Thymus (tissue), 11 donors: ENCODE measurements around the gene GNRH2. TPM values are rescaled to one million over a fixed set of nuclear protein-coding genes. Genes with fewer than 3 reads are reported as not detected.

Experiments used
- DNase-seq, 9 donors: peaks; one replicate each; pipeline ENCODE4 v3.0.0-alpha.2; 2013; ENCODE audit warnings: low spot score in 9 of 9, low read depth in 6 of 9, missing footprints in 1 of 9
- H3K27ac ChIP-seq, 2 donors: one replicate each; pipeline ENCODE4 v1.5.1; 2013; ENCODE audit warnings: control low read depth in 1 of 2, low read depth in 1 of 2, low read length in 1 of 2, mild to moderate bottlenecking in 1 of 2, moderate library complexity in 1 of 2
- H3K27me3 ChIP-seq, 2 donors: one replicate each; pipeline ENCODE4 v1.5.1; 2013; ENCODE audit warnings: low read length in 1 of 2; ENCODE audit not compliant: control insufficient read depth in 2 of 2, insufficient read depth in 1 of 2
- H3K36me3 ChIP-seq, 2 donors: one replicate each; pipeline ENCODE4 v1.5.1; 2013; ENCODE audit warnings: low read length in 1 of 2, mild to moderate bottlenecking in 1 of 2, moderate library complexity in 1 of 2; ENCODE audit not compliant: control insufficient read depth in 2 of 2, insufficient read depth in 2 of 2
- H3K4me1 ChIP-seq, 2 donors: one replicate each; pipeline ENCODE4 v1.5.1; 2013; ENCODE audit warnings: low read length in 2 of 2; ENCODE audit not compliant: control insufficient read depth in 2 of 2, insufficient read depth in 2 of 2
- H3K4me3 ChIP-seq, 2 donors: one replicate each; pipeline ENCODE4 v1.5.1; 2013; ENCODE audit warnings: low read length in 2 of 2, control low read depth in 1 of 2, mild to moderate bottlenecking in 1 of 2
- H3K9me3 ChIP-seq, 2 donors: one replicate each; pipeline ENCODE4 v1.5.1; 2013; ENCODE audit warnings: low read length in 1 of 2, mild to moderate bottlenecking in 1 of 2; ENCODE audit not compliant: control insufficient read depth in 2 of 2, insufficient read depth in 1 of 2
- WGBS: extraction: QIAGEN DNeasy Blood & Tissue Kit; methylation state at CpG from one replicate; pipeline ENCODE4 v1.1.7; 2013; 5-methylcytosine and 5-hydroxymethylcytosine counted together
- polyA plus RNA-seq: library from polyadenylated mRNA; stranded (reverse); fragments of 200-250 nt; gene quantifications from one replicate; pipeline ENCODE4 v1.2.3, GENCODE V29; 2013
- total RNA-seq: library from RNA; stranded (reverse); fragments of 120-200 nt; gene quantifications from one replicate; pipeline ENCODE4 v1.2.4, GENCODE V29; 2013
- donor health status: healthy.

The GNRH2 gene
- total and polyA plus RNA-seq, 2 donors, result 0.14 to 0.66 TPM

DNA sequence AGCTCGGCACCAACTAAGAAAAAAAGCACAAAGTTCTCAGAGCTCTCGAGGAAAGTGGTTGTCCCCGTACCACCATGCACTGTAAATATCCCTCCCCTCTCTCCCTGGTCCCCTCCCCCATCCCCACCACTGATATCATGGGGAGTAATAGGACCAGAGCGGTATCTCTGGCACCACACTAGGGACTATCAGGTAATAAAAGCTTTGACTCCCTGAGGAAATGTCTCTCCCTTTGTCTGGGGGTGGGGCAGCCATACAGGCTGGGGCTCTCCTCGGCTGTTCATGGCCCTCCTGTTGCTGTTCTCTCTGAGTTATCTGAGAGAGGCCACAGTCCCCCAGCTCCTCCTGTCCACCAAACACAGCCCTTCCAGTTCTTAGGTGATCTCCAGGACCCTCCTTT lies 5.0 kb upstream of the GNRH2 start:
- no peak for DNase-seq
- 99% methylated on average over 5 of the region's 5 CpGs for WGBS
- Histone ChIP-seq H3K9me3 (no peaks in the 10 kb centered on the region), H3K4me1 (no peaks in the 10 kb centered on the region), H3K27me3 (no peaks in the 10 kb centered on the region), H3K4me3 (no peak overlapping the region), H3K36me3 (peaks cover 54 to 69% of the 10 kb centered on the region in 2 donors), H3K27ac (no peak overlapping the region)

DNA sequence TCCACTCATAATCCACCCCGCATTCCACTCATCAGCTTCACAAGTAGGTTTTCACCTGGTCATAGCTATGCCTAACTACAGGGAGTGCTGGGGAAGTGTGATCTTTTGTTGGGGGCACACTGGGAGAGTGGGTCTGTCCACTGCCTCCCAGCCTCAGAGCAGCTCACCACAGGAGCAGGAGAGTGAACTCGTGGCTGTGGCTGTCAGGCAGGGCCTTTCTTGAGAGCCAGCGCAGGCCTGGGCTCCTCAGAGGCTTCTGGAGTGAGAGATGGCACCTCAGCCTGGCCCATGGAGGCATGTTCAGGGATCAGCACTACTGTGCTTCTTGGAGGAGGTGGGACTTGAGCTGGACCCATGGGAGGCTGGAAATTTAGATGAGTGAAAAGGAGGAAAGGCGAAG lies 4.0 kb upstream of the GNRH2 start:
- Histone ChIP-seq H3K4me1 (no peaks in the 10 kb centered on the region), H3K36me3 (peaks cover 54 to 69% of the 10 kb centered on the region in 2 donors), H3K9me3 (no peaks in the 10 kb centered on the region), H3K4me3 (no peak overlapping the region), H3K27ac (peak overlapping the region in 1 of 2 donors; percentile 11), H3K27me3 (no peaks in the 10 kb centered on the region)
- WGBS, result 86% methylated on average over 4 of the region's 4 CpGs
- DNase-seq, result no peak

DNA sequence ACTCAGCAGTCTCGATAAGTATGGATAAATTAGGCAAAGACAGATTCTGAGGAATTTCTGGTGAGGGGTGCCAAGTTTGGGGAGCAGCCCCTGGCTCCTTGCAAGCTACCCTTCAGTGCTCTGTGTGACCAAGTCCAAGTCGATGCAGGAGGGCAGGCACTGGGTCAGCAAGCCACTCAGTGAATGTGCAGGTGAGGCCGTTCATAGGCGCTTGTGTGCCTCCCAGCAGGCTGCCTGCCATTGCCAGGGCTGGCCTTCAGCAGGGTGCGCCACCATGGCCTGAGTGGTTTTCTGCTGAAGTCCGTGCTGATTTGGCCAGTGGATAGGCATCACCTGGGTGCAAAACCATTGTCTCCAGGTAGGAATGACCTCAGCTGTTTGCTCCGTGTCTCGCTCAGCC lies 3.3 kb upstream of the GNRH2 start:
- 98% methylated on average over 8 of the region's 8 CpGs for WGBS
- no peak overlapping the region for H3K27ac ChIP-seq
- no peak overlapping the region for H3K4me3 ChIP-seq
- H3K9me3 ChIP-seq, result no peaks in the 10 kb centered on the region
- H3K4me1 ChIP-seq, result peaks cover 2% of the 10 kb centered on the region in 2 donors
- DNase-seq, result no peak
- H3K36me3 ChIP-seq, result peaks cover 50 to 64% of the 10 kb centered on the region in 2 donors
- H3K27me3 ChIP-seq, result no peaks in the 10 kb centered on the region

DNA sequence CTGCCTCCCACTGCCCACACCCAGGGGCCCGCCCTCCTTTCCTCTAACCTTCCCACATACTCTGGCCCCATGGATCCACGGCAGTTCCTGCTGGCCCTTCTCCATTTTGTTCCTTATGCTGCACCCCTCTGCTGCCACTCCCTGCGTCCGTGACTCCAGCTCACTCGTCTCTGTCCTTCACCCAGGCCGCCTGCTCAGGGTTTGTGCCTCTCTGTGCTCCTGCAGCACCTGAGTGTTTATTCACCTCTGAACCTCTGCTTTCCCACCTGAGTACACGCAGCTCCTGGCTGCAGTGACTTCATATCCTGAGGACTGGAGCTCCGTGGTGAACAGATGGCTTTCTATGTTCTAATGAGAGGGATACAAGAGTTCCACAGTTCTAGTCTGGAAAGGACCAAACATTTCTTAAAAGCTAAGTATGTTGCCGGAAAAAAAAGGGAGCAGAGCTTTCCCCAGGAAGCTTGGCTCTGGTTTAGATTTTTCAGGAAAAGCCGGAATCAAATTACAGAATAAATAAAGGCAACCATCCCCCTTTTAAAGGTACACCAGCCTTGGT lies 1.5 kb upstream of the GNRH2 start:
- Histone ChIP-seq H3K27me3 (no peaks in the 10 kb centered on the region), H3K4me1 (peaks cover 9 to 11% of the 10 kb centered on the region in 2 donors), H3K27ac (peak overlapping the region in 1 of 2 donors; percentile 17), H3K36me3 (peaks cover 32 to 46% of the 10 kb centered on the region in 2 donors), H3K4me3 (no peak overlapping the region), H3K9me3 (no peaks in the 10 kb centered on the region)
- DNase-seq, result no peak
- 92% methylated on average over 10 of the region's 10 CpGs for WGBS

DNA sequence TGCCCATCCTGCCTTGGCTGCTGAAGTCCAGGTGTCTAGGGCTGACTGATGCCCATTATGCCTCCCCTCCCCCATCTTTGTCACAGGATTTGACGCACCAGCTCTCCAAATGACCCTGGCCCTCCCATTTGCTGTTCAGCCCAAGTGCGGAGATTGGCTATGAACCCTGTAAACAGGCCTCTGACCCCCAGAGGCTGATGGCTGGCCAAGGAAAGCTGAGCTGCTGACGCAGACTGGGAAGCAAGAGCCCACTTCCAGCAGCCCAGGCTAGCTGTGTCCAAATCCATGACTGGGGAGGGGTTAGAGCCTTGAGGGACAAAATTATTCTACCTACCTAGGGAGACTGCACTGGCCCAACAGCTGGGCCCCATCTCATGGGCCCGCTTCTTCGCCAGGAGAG lies 797 bp upstream of the GNRH2 start:
- Histone ChIP-seq H3K27me3 (no peaks in the 10 kb centered on the region), H3K4me1 (peaks cover 10 to 18% of the 10 kb centered on the region in 2 donors), H3K27ac (no peak overlapping the region), H3K9me3 (no peaks in the 10 kb centered on the region), H3K36me3 (peaks cover 29 to 42% of the 10 kb centered on the region in 2 donors), H3K4me3 (no peak overlapping the region)
- no peak for DNase-seq
- WGBS, result 98% methylated on average over 5 of the region's 5 CpGs

DNA sequence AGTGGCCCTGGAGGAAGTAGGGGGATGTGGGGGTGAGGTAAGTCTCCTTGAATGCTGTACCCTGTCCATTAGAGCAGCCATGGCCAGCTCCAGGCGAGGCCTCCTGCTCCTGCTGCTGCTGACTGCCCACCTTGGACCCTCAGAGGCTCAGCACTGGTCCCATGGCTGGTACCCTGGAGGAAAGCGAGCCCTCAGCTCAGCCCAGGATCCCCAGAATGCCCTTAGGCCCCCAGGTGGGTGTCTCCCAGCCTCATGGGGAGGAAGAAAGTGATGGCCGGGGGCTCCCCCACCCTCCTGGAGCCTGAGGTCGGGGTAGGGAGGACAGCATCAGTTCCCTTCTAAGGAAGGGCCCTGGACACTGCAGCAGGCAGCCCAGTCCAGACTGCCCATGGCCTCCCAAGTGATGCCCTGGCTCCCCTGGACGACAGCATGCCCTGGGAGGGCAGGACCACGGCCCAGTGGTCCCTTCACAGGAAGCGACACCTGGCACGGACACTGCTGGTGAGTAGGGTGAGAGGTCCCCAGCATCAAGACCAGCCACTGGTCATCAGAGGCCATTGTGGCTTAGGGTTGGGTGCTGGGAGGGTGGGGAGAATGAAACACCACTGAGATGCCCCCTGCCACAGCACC lies 1.0 kb downstream of the GNRH2 start:
- Histone ChIP-seq H3K9me3 (no peaks in the 10 kb centered on the region), H3K27ac (no peak overlapping the region), H3K27me3 (no peaks in the 10 kb centered on the region), H3K4me3 (no peak overlapping the region), H3K36me3 (peaks cover 29 to 36% of the 10 kb centered on the region in 2 donors), H3K4me1 (peaks cover 10 to 18% of the 10 kb centered on the region in 2 donors)
- DNase-seq, result no peak
- WGBS, result 95% methylated on average over 8 of the region's 8 CpGs

DNA sequence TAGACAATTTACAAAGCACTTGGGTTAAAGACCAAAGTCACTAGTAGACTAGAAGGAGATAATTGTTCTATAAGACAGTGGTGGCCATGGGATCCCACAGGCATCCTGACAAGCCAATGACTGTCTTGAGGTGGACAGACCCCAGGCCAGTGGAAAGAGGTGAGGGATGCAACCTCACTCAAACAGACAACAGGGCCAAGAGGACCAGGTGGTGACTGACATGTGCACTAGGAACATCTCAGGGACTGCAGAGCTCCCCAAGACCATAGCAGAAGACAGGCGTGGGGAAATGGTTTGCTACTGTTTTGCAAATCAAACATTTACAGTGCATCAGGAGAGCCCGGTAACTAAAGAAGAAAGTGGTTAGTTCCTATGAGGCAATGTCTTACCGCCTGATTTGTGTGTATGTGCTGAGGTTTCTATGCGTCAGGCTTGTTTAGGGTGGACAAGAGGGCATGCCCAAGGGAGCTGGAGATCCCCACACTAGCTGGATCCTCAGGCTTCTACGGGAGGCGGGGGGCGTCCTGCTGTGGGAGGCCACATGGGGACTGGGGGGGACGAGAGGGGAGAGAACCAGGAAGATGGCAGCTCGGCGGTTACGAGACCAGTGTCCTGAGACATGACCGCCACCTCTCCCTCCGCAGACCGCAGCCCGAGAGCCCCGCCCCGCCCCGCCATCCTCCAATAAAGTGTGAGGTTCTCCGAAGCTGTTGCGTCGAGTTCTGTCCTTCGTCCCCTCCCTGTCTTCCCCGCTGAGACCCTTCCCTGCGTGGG lies 1.8 kb downstream of the GNRH2 start:
- peaks cover 10 to 18% of the 10 kb centered on the region in 2 donors for H3K4me1 ChIP-seq
- peaks cover 27 to 36% of the 10 kb centered on the region in 2 donors for H3K36me3 ChIP-seq
- WGBS, result 3% methylated on average over 24 of the region's 24 CpGs
- H3K4me3 ChIP-seq, result peak overlapping the region; percentile 76 to 78
- no peaks in the 10 kb centered on the region for H3K27me3 ChIP-seq
- DNase-seq, result peak in 3 of 9 donors; percentile 8 to 38 (median 13)
- H3K9me3 ChIP-seq, result no peaks in the 10 kb centered on the region
- H3K27ac ChIP-seq, result peak overlapping the region; percentile 38 to 55

DNA sequence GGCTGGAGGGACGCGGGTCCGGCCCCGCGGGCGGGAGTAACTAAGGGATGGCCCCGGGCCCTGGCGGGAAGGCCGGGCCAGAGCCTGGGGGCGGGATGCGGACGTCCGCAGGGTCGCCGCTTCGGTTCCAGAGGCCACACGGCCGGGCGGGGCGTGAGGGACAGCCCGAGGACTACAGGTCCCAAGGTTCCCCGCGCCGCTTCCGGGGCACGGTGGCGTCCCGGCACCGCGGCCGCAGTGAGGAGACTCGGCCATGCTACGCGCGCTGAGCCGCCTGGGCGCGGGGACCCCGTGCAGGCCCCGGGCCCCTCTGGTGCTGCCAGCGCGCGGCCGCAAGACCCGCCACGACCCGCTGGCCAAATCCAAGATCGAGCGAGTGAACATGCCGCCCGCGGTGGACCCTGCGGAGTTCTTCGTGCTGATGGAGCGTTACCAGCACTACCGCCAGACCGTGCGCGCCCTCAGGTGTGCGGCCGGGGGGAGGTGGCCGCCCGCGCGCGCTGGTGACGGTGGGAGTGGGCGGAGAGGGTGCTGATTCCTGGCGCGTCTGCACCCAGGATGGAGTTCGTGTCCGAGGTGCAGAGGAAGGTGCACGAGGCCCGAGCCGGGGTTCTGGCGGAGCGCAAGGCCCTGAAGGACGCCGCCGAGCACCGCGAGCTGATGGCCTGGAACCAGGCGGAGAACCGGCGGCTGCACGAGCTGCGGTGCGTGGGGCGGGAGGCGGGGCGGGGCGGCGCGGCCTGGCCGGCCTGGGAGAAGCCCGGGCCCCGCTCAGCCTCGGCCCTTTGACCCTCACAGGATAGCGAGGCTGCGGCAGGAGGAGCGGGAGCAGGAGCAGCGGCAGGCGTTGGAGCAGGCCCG lies 2.6 kb downstream of the GNRH2 start, which contains the start of gene MRPS26:
Gene MRPS26, plus strand, starts transcription at position 237 of the 861 bp plus-strand sequence. Its CDS starts 17 bp downstream, at position 254.
- Histone ChIP-seq H3K27me3 (no peaks in the 10 kb centered on the region), H3K36me3 (peaks cover 24 to 34% of the 10 kb centered on the region in 2 donors), H3K9me3 (no peaks in the 10 kb centered on the region), H3K27ac (peak within 1 kb of the TSS; percentile 55 to 79), H3K4me1 (peaks cover 10 to 18% of the 10 kb centered on the region in 2 donors), H3K4me3 (peak within 1 kb of the TSS; percentile 76 to 78)
- WGBS, result under 1% methylated on average over 104 of the region's 104 CpGs
- peak in 8 of 9 donors; percentile 33 to 89 (median 72) for DNase-seq
